ENCODE results near the gene RHEBL1. TPM values are rescaled to one million over a fixed set of nuclear protein-coding genes. Genes with fewer than 3 reads are reported as not detected.

RHEBL1 gene
- total RNA-seq, 1 experiment from 2014 or later, result 9.0 TPM

DNA sequence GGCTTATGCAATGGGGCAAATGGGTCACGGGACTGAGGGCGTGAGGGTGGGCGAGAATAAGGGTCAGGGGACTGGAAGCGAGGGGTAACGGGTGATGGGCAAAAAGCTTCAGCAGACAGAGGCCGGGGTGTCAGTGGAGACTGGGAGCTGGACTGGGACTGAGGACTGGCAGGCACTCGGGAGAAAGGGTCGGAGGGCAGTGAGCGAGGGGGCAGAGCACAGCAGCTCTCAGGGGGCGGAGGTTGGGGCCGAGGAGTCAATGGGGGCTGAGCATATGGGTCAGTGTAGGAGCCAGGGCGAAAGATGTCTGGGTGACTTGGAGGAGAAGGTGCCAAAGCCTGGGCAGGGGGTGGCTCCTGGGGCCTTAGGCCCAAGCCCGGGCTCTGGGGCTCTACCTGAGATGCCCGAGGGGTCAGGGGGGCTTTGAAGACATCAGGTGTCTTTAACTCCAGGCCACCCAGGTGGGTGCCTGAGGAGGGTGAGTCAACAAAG is 29.4 kb downstream of the RHEBL1 start:
- H3K27ac Mint-ChIP-seq, result no peak overlapping the region
- ATAC-seq, result no peak
- TF ChIP-seq TCF7 (CRISPR knock-in tag; IDR thresholded peaks at IDR 0.05; ENCODE audit: low read depth) (no peak), STAT6 (CRISPR knock-in tag; conservative IDR thresholded peaks at IDR 0.05; ENCODE audit: low read depth) (no peak), IRF1 (CRISPR knock-in tag; IDR thresholded peaks at IDR 0.05) (no peak), ZNF263 (CRISPR knock-in tag; IDR thresholded peaks at IDR 0.05; ENCODE audit: low read depth) (no peak), FOXP1 (CRISPR knock-in tag; IDR thresholded peaks at IDR 0.05; ENCODE audit: borderline replicate concordance) (no peak)
- TF ChIP-seq, protein P1, sequence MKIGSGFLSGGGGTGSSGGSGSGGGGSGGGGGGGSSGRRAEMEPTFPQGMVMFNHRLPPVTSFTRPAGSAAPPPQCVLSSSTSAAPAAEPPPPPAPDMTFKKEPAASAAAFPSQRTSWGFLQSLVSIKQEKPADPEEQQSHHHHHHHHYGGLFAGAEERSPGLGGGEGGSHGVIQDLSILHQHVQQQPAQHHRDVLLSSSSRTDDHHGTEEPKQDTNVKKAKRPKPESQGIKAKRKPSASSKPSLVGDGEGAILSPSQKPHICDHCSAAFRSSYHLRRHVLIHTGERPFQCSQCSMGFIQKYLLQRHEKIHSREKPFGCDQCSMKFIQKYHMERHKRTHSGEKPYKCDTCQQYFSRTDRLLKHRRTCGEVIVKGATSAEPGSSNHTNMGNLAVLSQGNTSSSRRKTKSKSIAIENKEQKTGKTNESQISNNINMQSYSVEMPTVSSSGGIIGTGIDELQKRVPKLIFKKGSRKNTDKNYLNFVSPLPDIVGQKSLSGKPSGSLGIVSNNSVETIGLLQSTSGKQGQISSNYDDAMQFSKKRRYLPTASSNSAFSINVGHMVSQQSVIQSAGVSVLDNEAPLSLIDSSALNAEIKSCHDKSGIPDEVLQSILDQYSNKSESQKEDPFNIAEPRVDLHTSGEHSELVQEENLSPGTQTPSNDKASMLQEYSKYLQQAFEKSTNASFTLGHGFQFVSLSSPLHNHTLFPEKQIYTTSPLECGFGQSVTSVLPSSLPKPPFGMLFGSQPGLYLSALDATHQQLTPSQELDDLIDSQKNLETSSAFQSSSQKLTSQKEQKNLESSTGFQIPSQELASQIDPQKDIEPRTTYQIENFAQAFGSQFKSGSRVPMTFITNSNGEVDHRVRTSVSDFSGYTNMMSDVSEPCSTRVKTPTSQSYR (CRISPR knock-in tag; IDR thresholded peaks at IDR 0.05), result no peak
- TF ChIP-seq, protein P2, sequence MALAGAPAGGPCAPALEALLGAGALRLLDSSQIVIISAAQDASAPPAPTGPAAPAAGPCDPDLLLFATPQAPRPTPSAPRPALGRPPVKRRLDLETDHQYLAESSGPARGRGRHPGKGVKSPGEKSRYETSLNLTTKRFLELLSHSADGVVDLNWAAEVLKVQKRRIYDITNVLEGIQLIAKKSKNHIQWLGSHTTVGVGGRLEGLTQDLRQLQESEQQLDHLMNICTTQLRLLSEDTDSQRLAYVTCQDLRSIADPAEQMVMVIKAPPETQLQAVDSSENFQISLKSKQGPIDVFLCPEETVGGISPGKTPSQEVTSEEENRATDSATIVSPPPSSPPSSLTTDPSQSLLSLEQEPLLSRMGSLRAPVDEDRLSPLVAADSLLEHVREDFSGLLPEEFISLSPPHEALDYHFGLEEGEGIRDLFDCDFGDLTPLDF (CRISPR knock-in tag; IDR thresholded peaks at IDR 0.05), result no peak
- H3K9me3 Mint-ChIP-seq, result no peaks in the 10 kb centered on the region
- peaks cover 70% of the 10 kb centered on the region for H3K36me3 Mint-ChIP-seq
- H3K4me3 Mint-ChIP-seq, result no peak overlapping the region
- ChIA-PET CTCF (interaction anchor here (1.1 to 1.8 kb wide), 2 partner anchors 20 to 52 kb away, joined by 5 to 7 read pairs; no protein-coding TSS in a partner anchor), POLR2A (no interaction called here)
- DNase-seq (ENCODE audit: low spot score), result no peak
- no peaks in the 10 kb centered on the region for H3K27me3 Mint-ChIP-seq (ENCODE audit: low read depth)
- no peaks in the 10 kb centered on the region for H3K4me1 Mint-ChIP-seq

GRCh38 chr12:49039421-49040363 is 30.1 kb downstream of the RHEBL1 start:
- H3K4me1 Mint-ChIP-seq, result no peaks in the 10 kb centered on the region
- ATAC-seq, result no peak
- CTCF ChIA-PET, result interaction anchor here (0.9 to 1.8 kb wide), 5 partner anchors 19 to 52 kb away, joined by 4 to 7 read pairs (median 5); no protein-coding TSS in a partner anchor
- no peak overlapping the region for H3K4me3 Mint-ChIP-seq
- no peaks in the 10 kb centered on the region for H3K27me3 Mint-ChIP-seq (ENCODE audit: low read depth)
- H3K36me3 Mint-ChIP-seq, result peaks cover 71% of the 10 kb centered on the region
- DNase-seq (ENCODE audit: low spot score), result no peak
- no peaks in the 10 kb centered on the region for H3K9me3 Mint-ChIP-seq
- POLR2A ChIA-PET, result no interaction called here
- H3K27ac Mint-ChIP-seq, result no peak overlapping the region
- TF ChIP-seq EMX1 (CRISPR knock-in tag; IDR thresholded peaks at IDR 0.05) (no peak), ZNF423 (CRISPR knock-in tag; IDR thresholded peaks at IDR 0.05) (no peak), JUN (CRISPR knock-in tag; IDR thresholded peaks at IDR 0.05) (no peak), ETV6 (CRISPR knock-in tag; IDR thresholded peaks at IDR 0.05) (no peak), RELA (CRISPR knock-in tag; IDR thresholded peaks at IDR 0.05; ENCODE audit: borderline replicate concordance) (no peak), FOXJ3 (CRISPR knock-in tag; IDR thresholded peaks at IDR 0.05; ENCODE audit: borderline replicate concordance) (no peak), ZSCAN18 (CRISPR knock-in tag; IDR thresholded peaks at IDR 0.05) (no peak), ZNF232 (CRISPR knock-in tag; IDR thresholded peaks at IDR 0.05) (no peak)
- TF ChIP-seq, protein P3, sequence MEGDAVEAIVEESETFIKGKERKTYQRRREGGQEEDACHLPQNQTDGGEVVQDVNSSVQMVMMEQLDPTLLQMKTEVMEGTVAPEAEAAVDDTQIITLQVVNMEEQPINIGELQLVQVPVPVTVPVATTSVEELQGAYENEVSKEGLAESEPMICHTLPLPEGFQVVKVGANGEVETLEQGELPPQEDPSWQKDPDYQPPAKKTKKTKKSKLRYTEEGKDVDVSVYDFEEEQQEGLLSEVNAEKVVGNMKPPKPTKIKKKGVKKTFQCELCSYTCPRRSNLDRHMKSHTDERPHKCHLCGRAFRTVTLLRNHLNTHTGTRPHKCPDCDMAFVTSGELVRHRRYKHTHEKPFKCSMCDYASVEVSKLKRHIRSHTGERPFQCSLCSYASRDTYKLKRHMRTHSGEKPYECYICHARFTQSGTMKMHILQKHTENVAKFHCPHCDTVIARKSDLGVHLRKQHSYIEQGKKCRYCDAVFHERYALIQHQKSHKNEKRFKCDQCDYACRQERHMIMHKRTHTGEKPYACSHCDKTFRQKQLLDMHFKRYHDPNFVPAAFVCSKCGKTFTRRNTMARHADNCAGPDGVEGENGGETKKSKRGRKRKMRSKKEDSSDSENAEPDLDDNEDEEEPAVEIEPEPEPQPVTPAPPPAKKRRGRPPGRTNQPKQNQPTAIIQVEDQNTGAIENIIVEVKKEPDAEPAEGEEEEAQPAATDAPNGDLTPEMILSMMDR (IDR thresholded peaks at IDR 0.05), result no peak
- TF ChIP-seq, protein P4, sequence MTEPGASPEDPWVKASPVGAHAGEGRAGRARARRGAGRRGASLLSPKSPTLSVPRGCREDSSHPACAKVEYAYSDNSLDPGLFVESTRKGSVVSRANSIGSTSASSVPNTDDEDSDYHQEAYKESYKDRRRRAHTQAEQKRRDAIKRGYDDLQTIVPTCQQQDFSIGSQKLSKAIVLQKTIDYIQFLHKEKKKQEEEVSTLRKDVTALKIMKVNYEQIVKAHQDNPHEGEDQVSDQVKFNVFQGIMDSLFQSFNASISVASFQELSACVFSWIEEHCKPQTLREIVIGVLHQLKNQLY (CRISPR knock-in tag; IDR thresholded peaks at IDR 0.05), result no peak
- TF ChIP-seq, protein P5, sequence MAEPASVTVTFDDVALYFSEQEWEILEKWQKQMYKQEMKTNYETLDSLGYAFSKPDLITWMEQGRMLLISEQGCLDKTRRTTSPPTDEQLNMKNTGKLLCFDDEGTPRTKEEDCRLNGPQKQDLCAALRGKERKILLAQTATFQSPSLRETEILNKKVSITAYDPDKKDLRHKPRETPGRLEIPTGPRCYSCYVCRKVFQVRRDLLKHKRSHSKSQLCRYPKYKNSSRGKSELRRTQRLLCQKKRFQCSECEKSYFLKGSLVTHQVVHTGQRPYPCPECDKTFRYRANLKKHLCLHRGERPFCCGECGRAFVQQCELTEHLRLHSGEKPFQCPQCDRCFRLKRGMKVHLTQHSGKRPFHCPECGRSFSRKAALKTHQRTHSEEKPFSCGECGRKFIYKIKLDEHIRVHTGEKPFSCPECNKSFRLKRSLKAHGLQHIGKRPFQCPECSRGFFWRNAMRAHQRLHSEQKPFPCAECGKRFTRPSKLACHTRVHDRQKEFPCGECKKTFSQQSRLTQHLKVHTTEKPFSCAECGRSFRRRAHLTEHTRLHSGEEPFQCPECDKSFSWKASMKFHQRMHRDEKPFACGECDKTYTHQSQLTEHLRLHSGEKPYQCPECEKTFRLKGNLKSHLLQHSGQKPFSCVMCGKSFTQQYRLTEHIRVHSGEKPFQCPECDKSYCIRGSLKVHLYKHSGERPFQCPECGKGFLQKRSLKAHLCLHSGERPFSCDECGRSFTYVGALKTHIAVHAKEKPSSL (CRISPR knock-in tag; conservative IDR thresholded peaks at IDR 0.05), result no peak
